Omental fat pad (tissue), 4 donors: Measurements from ENCODE around the gene CEACAM5. TPM values are rescaled to one million over a fixed set of nuclear protein-coding genes. Genes with fewer than 3 reads are reported as not detected.

Experiments used
- ATAC-seq: fragments of 150-250 bp; one replicate; pipeline ENCODE4 v1.9.1; 2016; ENCODE audit warnings: mild to moderate bottlenecking, moderate library complexity; ENCODE audit not compliant: low FRiP score
- DNase-seq: peaks from one replicate; pipeline ENCODE4 v3.0.0-alpha.2; 2019; ENCODE audit warnings: low spot score
- total RNA-seq, 4 donors: library from RNA; depleted of rRNA; stranded (reverse); fragments of >200 nt; gene quantifications; one replicate each; pipeline ENCODE4 v1.1.0, GENCODE V29; 2016
- TF ChIP-seq, protein P1 (sequence below), 3 donors: fragments of 450-650 bp; IDR thresholded peaks; one replicate each; pipeline ENCODE4 v1.5.1; 2016 to 2017; ENCODE audit warnings: antibody characterized with exemption in 3 of 3, mild to moderate bottlenecking in 3 of 3, moderate library complexity in 2 of 3

The CEACAM5 gene
- not detected for total RNA-seq

DNA sequence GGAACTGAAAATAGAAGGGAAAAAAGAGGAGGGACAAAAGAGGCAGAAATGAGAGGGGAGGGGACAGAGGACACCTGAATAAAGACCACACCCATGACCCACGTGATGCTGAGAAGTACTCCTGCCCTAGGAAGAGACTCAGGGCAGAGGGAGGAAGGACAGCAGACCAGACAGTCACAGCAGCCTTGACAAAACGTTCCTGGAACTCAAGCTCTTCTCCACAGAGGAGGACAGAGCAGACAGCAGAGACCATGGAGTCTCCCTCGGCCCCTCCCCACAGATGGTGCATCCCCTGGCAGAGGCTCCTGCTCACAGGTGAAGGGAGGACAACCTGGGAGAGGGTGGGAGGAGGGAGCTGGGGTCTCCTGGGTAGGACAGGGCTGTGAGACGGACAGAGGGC is at the start of gene CEACAM5:
CEACAM5 (plus strand) TSS at position 146 of the 400 bp plus-strand sequence; CDS start at position 252, 106 bp downstream.
- no peak for ATAC-seq
- no peak for DNase-seq
- TF ChIP-seq, protein P1, sequence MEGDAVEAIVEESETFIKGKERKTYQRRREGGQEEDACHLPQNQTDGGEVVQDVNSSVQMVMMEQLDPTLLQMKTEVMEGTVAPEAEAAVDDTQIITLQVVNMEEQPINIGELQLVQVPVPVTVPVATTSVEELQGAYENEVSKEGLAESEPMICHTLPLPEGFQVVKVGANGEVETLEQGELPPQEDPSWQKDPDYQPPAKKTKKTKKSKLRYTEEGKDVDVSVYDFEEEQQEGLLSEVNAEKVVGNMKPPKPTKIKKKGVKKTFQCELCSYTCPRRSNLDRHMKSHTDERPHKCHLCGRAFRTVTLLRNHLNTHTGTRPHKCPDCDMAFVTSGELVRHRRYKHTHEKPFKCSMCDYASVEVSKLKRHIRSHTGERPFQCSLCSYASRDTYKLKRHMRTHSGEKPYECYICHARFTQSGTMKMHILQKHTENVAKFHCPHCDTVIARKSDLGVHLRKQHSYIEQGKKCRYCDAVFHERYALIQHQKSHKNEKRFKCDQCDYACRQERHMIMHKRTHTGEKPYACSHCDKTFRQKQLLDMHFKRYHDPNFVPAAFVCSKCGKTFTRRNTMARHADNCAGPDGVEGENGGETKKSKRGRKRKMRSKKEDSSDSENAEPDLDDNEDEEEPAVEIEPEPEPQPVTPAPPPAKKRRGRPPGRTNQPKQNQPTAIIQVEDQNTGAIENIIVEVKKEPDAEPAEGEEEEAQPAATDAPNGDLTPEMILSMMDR (IDR thresholded peaks at IDR 0.05) = no peak

DNA sequence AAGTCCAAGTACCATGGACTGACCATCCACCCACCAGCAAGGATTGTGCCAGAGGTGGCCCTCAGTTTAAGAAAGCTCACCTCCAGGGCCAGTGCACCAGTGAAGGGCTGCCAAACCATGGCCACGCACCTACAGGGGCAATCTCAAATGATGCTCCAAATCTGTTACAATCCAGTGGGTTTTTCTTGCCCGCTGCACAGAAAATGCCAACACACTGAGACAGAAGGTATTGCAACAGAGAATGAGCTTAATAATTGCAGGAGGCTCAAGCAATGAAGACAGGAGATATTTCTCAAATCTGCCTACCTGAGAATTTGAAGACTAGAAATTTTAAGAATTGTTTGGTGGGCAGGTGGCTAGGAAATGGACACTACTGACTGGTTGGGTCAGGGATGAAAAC is 42.4 kb upstream of the CEACAM5 start:
- TF ChIP-seq, protein P1 (IDR thresholded peaks at IDR 0.05) = no peak
- ATAC-seq (no peak), DNase-seq (no peak)

DNA sequence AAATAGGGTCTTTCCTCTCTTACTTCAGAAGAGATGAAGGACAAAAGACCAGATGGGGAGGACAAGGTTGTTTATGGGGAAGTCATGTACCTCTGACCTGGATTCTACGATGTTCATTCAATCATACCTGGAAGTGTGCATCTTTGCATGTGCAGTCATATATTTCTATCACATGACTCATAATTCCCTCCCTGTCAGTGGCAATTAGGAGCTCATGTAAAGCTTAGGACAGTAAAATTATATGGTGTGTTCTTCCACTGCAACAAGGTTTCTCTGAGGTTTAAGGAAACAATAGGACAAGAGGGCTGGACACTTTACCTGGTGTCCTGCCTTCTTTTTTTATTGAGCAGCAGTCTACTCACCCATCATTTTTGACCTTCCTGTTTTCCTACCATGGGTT is 40.1 kb upstream of the CEACAM5 start:
- no peak for DNase-seq
- ATAC-seq = no peak
- TF ChIP-seq, protein P1 (IDR thresholded peaks at IDR 0.05) = no peak

- no peak for DNase-seq
- TF ChIP-seq, protein P1 (IDR thresholded peaks at IDR 0.05) = no peak
- ATAC-seq = no peak
Observed at GRCh38 chr19:41670755-41671154, 37.7 kb upstream of the CEACAM5 start.

- DNase-seq = no peak
- ATAC-seq = no peak
- TF ChIP-seq, protein P1 (IDR thresholded peaks at IDR 0.05) = no peak
Observed at GRCh38 chr19:41671486-41671885, 36.9 kb upstream of the CEACAM5 start.

GRCh38 chr19:41682437-41682836 is 26.0 kb upstream of the CEACAM5 start:
- TF ChIP-seq, protein P1 (IDR thresholded peaks at IDR 0.05) = no peak
- DNase-seq = no peak
- no peak for ATAC-seq

DNA sequence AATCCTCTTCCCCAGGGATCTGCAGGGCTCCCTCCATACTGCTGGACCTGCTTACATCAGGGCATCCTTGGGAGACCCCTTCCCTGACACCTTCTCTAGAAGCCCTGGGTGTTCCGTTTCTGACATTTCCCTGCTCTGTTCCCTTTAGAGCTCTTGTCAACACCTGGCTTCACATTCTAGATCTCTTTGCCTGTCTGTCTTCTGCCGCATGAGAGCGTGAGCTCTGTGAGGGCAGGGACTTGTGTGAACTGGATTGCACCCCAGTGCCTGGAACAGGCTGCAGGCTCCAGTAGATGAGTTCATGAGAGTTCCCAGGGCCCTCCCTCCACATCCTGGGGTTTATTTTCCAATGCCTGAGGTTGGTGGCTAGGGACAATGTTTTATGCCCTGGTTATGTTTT is 21.0 kb upstream of the CEACAM5 start:
- DNase-seq (no peak), ATAC-seq (no peak)
- TF ChIP-seq, protein P1 (IDR thresholded peaks at IDR 0.05) = no peak
